GM12874 (cell line): ENCODE measurements around the gene HFE.

Source experiments
- CTCF ChIP-seq: IDR thresholded peaks from 2 replicates; pipeline ENCODE4 v1.5.1; 2011; ENCODE audit warnings: low read depth, mild to moderate bottlenecking, control low read depth, low read length, moderate library complexity; ENCODE audit not compliant: insufficient read depth

The HFE gene

GRCh38 chr6:26122793-26123674 is 35.8 kb downstream of the HFE start:
- TF ChIP-seq CTCF: no peak

- TF ChIP-seq CTCF: no peak
These were observed 36.4 kb downstream of the HFE start for GRCh38 chr6:26123675-26123946.

- no peak for TF ChIP-seq CTCF
These were observed 36.9 kb downstream of the HFE start for GRCh38 chr6:26123947-26124780.

GRCh38 chr6:26124781-26125685 is 37.8 kb downstream of the HFE start:
- TF ChIP-seq CTCF: no peak

- TF ChIP-seq CTCF: no peak
These were observed 39.4 kb downstream of the HFE start for GRCh38 chr6:26126394-26127235.

GRCh38 chr6:26128013-26128771 is 41.0 kb downstream of the HFE start:
- TF ChIP-seq CTCF: no peak
